H1 (cell line): ENCODE measurements around the gene PAXIP1. TPM values are rescaled to one million over a fixed set of nuclear protein-coding genes. Genes with fewer than 3 reads are reported as not detected.
A peak's percentile ranks its signal among the peaks of the same experiment; 100 is the strongest.

Source experiments
- CTCF ChIA-PET: fragments of 300-600 bp; sonication (Branson Sonifier 250); formaldehyde crosslinking; loops from one replicate; lab custom pipeline; 2021; ENCODE audit not compliant: partially characterized antibody; lab: Charles Lee
- POLR2A ChIA-PET: fragments of 300-600 bp; sonication (Branson Sonifier 250); formaldehyde crosslinking; loops from one replicate; lab custom pipeline; 2021; ENCODE audit warnings: inconsistent platforms; ENCODE audit not compliant: partially characterized antibody; lab: Charles Lee
- DNase-seq, 2 experiments: peaks; one replicate each; pipeline versions ENCODE4 v3.0.0 to v3.0.0-alpha.2; 2010 to 2022; ENCODE audit warnings: low spot score in 2 of 2, low read depth in 1 of 2, mixed read lengths in 1 of 2
- FAIRE-seq: peaks from 2 replicates; lab custom pipeline; 2011; peaks lifted over from hg19 to GRCh38; lab: Jason Lieb, UNC
- H2AFZ ChIP-seq: 2 replicates; pipeline ENCODE4 v1.8.1; 2012; ENCODE audit warnings: low read length, inconsistent platforms
- H2AK5ac ChIP-seq: 2 replicates; pipeline ENCODE4 v1.6.1; 2013; ENCODE audit warnings: low read depth, low read length
- H2BK120ac ChIP-seq: replicated peaks from 2 replicates; pipeline ENCODE3; 2013; ENCODE audit warnings: low read depth, low read length, inconsistent platforms
- H2BK12ac ChIP-seq: 2 replicates; pipeline ENCODE4 v1.6.1; 2013; ENCODE audit warnings: low read depth, low read length
- H2BK15ac ChIP-seq: 2 replicates; pipeline ENCODE4 v1.6.1; 2013; ENCODE audit warnings: low read length
- H2BK20ac ChIP-seq: 2 replicates; pipeline ENCODE4 v1.6.1; 2013; ENCODE audit warnings: low read length
- H2BK5ac ChIP-seq: 2 replicates; pipeline ENCODE4 v1.6.1; 2013; ENCODE audit warnings: low read depth, low read length
- H3K14ac ChIP-seq: 2 replicates; pipeline ENCODE4 v1.6.1; 2013; ENCODE audit warnings: inconsistent platforms; ENCODE audit not compliant: insufficient read length
- H3K18ac ChIP-seq: 2 replicates; pipeline ENCODE4 v1.6.1; 2013; ENCODE audit warnings: low read length; ENCODE audit errors: extremely low read depth
- H3K23ac ChIP-seq: 2 replicates; pipeline ENCODE4 v1.6.1; 2013; ENCODE audit warnings: inconsistent platforms; ENCODE audit not compliant: insufficient read length
- H3K23me2 ChIP-seq: 2 replicates; pipeline ENCODE4 v1.6.1; 2013; ENCODE audit warnings: low read depth, low read length
- H3K27ac ChIP-seq: 2 replicates; pipeline ENCODE4 v1.6.1; 2011; ENCODE audit warnings: low read depth, low read length, inconsistent platforms
- H3K27me3 ChIP-seq, 4 experiments: replicated peaks in 1 of 4; 1 replicate in 1 of 4; 2 replicates in 3 of 4; pipeline versions ENCODE4 v1.6.1 to v1.8.1; 2011 to 2013; ENCODE audit warnings: low read length in 3 of 4, mild to moderate bottlenecking in 3 of 4, inconsistent platforms in 2 of 4, mixed read lengths in 2 of 4, moderate library complexity in 1 of 4; ENCODE audit not compliant: control insufficient read depth in 3 of 4, insufficient read depth in 3 of 4; ENCODE audit errors: extremely low read depth in 1 of 4
- H3K36me3 ChIP-seq, 4 experiments: 2 replicates each; pipeline versions ENCODE4 v1.6.1 to v1.8.1; 2011 to 2013; ENCODE audit warnings: mild to moderate bottlenecking in 4 of 4, low read length in 3 of 4, moderate library complexity in 2 of 4, control low read depth in 1 of 4, inconsistent platforms in 1 of 4; ENCODE audit not compliant: insufficient read depth in 4 of 4, control insufficient read depth in 2 of 4
- H3K4ac ChIP-seq: replicated peaks from 2 replicates; pipeline ENCODE3; 2013; ENCODE audit warnings: low read length, low read depth, mixed read lengths, inconsistent platforms; ENCODE audit not compliant: insufficient read length
- H3K4me1 ChIP-seq, 4 experiments: replicated peaks in 1 of 4; 1 replicate in 1 of 4; 2 replicates in 3 of 4; pipeline versions ENCODE4 v1.6.1 to v1.8.1; 2011 to 2013; ENCODE audit warnings: low read length in 3 of 4, inconsistent platforms in 2 of 4, mixed read lengths in 1 of 4; ENCODE audit not compliant: insufficient read depth in 4 of 4, control insufficient read depth in 3 of 4
- H3K4me2 ChIP-seq, 2 experiments: 2 replicates each; pipeline versions ENCODE4 v1.6.1 to v1.8.1; 2011 to 2013; ENCODE audit warnings: low read depth in 2 of 2, low read length in 2 of 2, control low read depth in 1 of 2, inconsistent platforms in 1 of 2, mild to moderate bottlenecking in 1 of 2; ENCODE audit not compliant: insufficient read depth in 1 of 2
- H3K4me3 ChIP-seq, 4 experiments: fragments of 200-600, 300-600 bp in 1 of 4; sonication (generic), shearing (Covaris generic), sonication (Bioruptor Twin) in 1 of 4; 2 replicates each; pipeline versions ENCODE4 v1.5.1 to v1.8.1; 2011 to 2016; ENCODE audit warnings: low read length in 4 of 4, low read depth in 3 of 4, control low read depth in 2 of 4, inconsistent platforms in 2 of 4, mild to moderate bottlenecking in 2 of 4, mixed read lengths in 1 of 4, moderate library complexity in 1 of 4; ENCODE audit not compliant: insufficient read depth in 2 of 4; ENCODE audit errors: extremely low read depth in 1 of 4
- H3K56ac ChIP-seq: replicated peaks from 2 replicates; pipeline ENCODE3; 2013; ENCODE audit warnings: low read depth, mild to moderate bottlenecking, mixed read lengths, low read length, inconsistent platforms; ENCODE audit not compliant: insufficient read length
- H3K79me1 ChIP-seq: 2 replicates; pipeline ENCODE4 v1.6.1; 2013; ENCODE audit warnings: low read depth, low read length, control low read depth
- H3K79me2 ChIP-seq, 2 experiments: 2 replicates each; pipeline versions ENCODE4 v1.6.1 to v1.8.1; 2012 to 2013; ENCODE audit warnings: low read length in 2 of 2, mild to moderate bottlenecking in 2 of 2, inconsistent platforms in 1 of 2; ENCODE audit not compliant: insufficient read depth in 2 of 2, control insufficient read depth in 1 of 2
- H3K9ac ChIP-seq, 4 experiments: replicated peaks in 1 of 4; 1 replicate in 1 of 4; 2 replicates in 3 of 4; pipeline versions ENCODE4 v1.6.1 to v1.8.1; 2011 to 2013; ENCODE audit warnings: low read depth in 3 of 4, low read length in 3 of 4, control low read depth in 2 of 4, mild to moderate bottlenecking in 2 of 4, moderate library complexity in 2 of 4, inconsistent platforms in 1 of 4; ENCODE audit errors: extremely low read depth in 1 of 4
- H3K9me3 ChIP-seq, 2 experiments: 2 replicates each; pipeline versions ENCODE4 v1.6.1 to v1.8.1; 2012 to 2013; ENCODE audit warnings: mild to moderate bottlenecking in 2 of 2, moderate library complexity in 2 of 2, control low read depth in 1 of 2, inconsistent platforms in 1 of 2, low read depth in 1 of 2, low read length in 1 of 2, mixed read lengths in 1 of 2; ENCODE audit not compliant: insufficient read depth in 2 of 2
- H4K20me1 ChIP-seq, 2 experiments: replicated peaks in 1 of 2; 2 replicates each; pipeline versions ENCODE3 to v1.8.1; 2011 to 2013; ENCODE audit warnings: inconsistent platforms in 2 of 2, low read length in 2 of 2, mild to moderate bottlenecking in 1 of 2; ENCODE audit not compliant: insufficient read depth in 2 of 2, control insufficient read depth in 1 of 2
- H4K5ac ChIP-seq: 2 replicates; pipeline ENCODE4 v1.6.1; 2013; ENCODE audit warnings: low read length, low read depth, mixed read lengths, inconsistent platforms; ENCODE audit not compliant: insufficient read length
- H4K8ac ChIP-seq: 2 replicates; pipeline ENCODE4 v1.8.0; 2013; ENCODE audit warnings: mild to moderate bottlenecking, moderate library complexity, low read length, inconsistent platforms; ENCODE audit not compliant: insufficient read depth; ENCODE audit errors: extremely low read depth
- H4K91ac ChIP-seq: replicated peaks from 2 replicates; pipeline ENCODE3; 2013; ENCODE audit warnings: low read length, mixed read lengths, inconsistent platforms; ENCODE audit not compliant: insufficient read length
- BRCA1 ChIP-seq: IDR thresholded peaks from 2 replicates; pipeline ENCODE4 v1.6.1; 2012; ENCODE audit warnings: low read depth, low read length, improper control_type of control experiment
- EZH2 ChIP-seq: fragments of 200-600 bp; sonication (generic); IDR thresholded peaks from 2 replicates; pipeline ENCODE4 v1.7.1; 2012; ENCODE audit warnings: low read depth, mild to moderate bottlenecking, moderate library complexity, low read length, inconsistent platforms; ENCODE audit not compliant: severe bottlenecking
- WGBS, 2 experiments: shearing (Covaris generic) in 1 of 2; methylation state at CpG; one replicate each; pipeline versions ENCODE4 v1.1.6 to v1.1.7; 2013 to 2015; ENCODE audit warnings: low lambda C conversion rate in 2 of 2, mixed read lengths in 2 of 2, inconsistent platforms in 1 of 2, low coverage in 1 of 2, missing lambda C conversion rate in 1 of 2; ENCODE audit not compliant: insufficient replicate concordance in 2 of 2, insufficient coverage in 1 of 2, insufficient read length in 1 of 2; ENCODE audit errors: extremely low coverage in 1 of 2, missing lambda C conversion rate in 1 of 2; 5-methylcytosine and 5-hydroxymethylcytosine counted together
- polyA plus RNA-seq, 7 experiments: library from polyadenylated mRNA; depleted of rRNA in 3 of 7; stranded (reverse) in 5 of 7; unstranded in 2 of 7; fragments of >200 nt in 5 of 7; fragments of 200-250 nt in 2 of 7; gene quantifications; 1 replicate in 5 of 7; 2 replicates in 1 of 7; 4 replicates in 1 of 7; pipeline versions ENCODE4 v1.2.1 to v1.2.3, GENCODE V29; 2011 to 2013; ENCODE audit warnings: missing spikeins in 2 of 7, mixed read lengths in 2 of 7
- total RNA-seq: library from RNA; stranded (reverse); fragmentation: NEBNext Ultra II Directional; extraction: Animal tissue kit (Norgen Biotek cat#: 25700); gene quantifications from 2 replicates; pipeline ENCODE4 v1.2.1, GENCODE V29; 2021

Gene PAXIP1
- total and polyA plus RNA-seq, 2 of the 8 experiments (the other 6 are each of a cell fraction or from before 2014, with no cell fraction given): 32.4 to 32.8 TPM

DNA sequence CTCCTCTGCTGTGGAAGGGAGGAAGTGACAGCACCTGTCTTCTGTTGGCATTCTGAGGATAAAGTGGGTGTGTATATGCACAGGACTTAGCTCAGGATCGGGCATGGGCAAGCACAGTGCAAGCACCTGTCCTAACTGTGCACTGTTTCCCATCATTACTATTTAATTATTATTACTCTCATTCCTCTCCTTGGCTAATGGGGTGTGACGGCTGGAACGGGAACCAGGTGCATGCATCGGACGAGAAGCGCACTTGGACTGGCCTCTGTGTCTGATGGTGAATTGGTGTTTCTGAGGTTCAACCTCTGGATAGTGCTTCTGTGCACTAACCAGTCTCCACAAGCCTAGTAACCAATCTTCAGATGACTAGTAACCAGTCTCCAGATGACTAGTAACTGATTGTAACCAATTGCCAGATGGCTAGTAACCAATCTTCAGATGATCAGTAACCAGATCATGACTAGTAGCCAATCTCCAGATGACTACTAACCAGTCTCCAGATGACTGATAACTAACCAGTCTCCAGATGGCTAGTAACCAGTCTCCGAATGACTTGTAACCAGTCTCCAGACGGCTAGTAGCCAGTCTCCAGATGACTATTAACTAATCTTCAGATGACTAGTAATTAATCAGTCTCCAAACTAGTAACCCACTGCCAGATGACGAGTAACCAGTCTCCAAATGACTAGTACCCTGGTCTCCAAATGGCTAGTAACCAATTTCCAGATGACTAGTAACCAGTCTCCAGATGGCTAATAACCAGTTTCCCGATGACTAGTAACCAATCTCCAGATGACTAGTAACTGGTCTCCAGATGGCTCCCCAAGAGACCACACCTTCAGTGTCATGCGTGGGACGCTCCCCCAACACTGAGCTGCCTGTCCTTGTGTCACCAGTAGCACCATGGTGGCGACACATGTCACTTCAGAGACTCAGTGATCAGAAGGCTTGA lies 85.8 kb downstream of the PAXIP1 start:
- Histone ChIP-seq H4K91ac (no peak overlapping the region), H3K79me1 (no peaks in the 10 kb centered on the region), H2BK15ac (no peak overlapping the region), H3K36me3 (no peaks in the 10 kb centered on the region), H3K14ac (no peak overlapping the region), H3K9me3 (no peaks in the 10 kb centered on the region), H4K20me1 (no peaks in the 10 kb centered on the region), H3K9ac (no peak overlapping the region), H3K4me3 (no peak overlapping the region), H3K79me2 (no peaks in the 10 kb centered on the region), H3K4me2 (no peak overlapping the region), H2BK20ac (no peak overlapping the region), H2AFZ (no peak overlapping the region), H3K4ac (no peak overlapping the region), H2BK12ac (no peak overlapping the region), H2BK120ac (no peak overlapping the region), H3K4me1 (peaks cover 0 to 2% (median 0%) of the 10 kb centered on the region in 4 experiments; a peak in 4 of 7 replicates), H3K27ac (no peak overlapping the region), H4K8ac (no peak overlapping the region), H3K27me3 (peaks cover 0 to 9% (median 7%) of the 10 kb centered on the region in 4 experiments; a peak in 5 of 7 replicates), H4K5ac (no peak overlapping the region), H3K23ac (no peak overlapping the region), H3K18ac (no peak overlapping the region), H2BK5ac (no peak overlapping the region), H3K23me2 (no peaks in the 10 kb centered on the region; the same call in 1 of the 2 replicates), H2AK5ac (no peak overlapping the region), H3K56ac (no peak overlapping the region)
- no peak for DNase-seq
- ChIA-PET CTCF (interaction anchor here (0.9 to 3.7 kb wide), 3 partner anchors 11 to 35 kb away, joined by 3 to 26 read pairs (median 4); no protein-coding TSS in a partner anchor), POLR2A (no interaction called here)
- 97% methylated on average over 13 of the region's 13 CpGs; no CpG with 5 or more reads in 1 of the 2 experiments for WGBS, 2 experiments
- peak; percentile 83 for TF ChIP-seq BRCA1
- no peak for TF ChIP-seq EZH2
- no peak for FAIRE-seq
